Islet of Langerhans (tissue), 1 donor: Measurements from ENCODE around the gene AUTS2.

ENCODE experiments used
- FAIRE-seq: peaks from one replicate; lab custom pipeline; 2011; peaks lifted over from hg19 to GRCh38; lab: Jason Lieb, UNC

Gene AUTS2

GRCh38 chr7:70076325-70076724 is 478.1 kb downstream of the AUTS2 start:
- FAIRE-seq: no peak

GRCh38 chr7:70082099-70082611 is 483.9 kb downstream of the AUTS2 start:
- peak; percentile 17 for FAIRE-seq

GRCh38 chr7:70091362-70091761 is 493.1 kb downstream of the AUTS2 start:
- FAIRE-seq: no peak

DNA sequence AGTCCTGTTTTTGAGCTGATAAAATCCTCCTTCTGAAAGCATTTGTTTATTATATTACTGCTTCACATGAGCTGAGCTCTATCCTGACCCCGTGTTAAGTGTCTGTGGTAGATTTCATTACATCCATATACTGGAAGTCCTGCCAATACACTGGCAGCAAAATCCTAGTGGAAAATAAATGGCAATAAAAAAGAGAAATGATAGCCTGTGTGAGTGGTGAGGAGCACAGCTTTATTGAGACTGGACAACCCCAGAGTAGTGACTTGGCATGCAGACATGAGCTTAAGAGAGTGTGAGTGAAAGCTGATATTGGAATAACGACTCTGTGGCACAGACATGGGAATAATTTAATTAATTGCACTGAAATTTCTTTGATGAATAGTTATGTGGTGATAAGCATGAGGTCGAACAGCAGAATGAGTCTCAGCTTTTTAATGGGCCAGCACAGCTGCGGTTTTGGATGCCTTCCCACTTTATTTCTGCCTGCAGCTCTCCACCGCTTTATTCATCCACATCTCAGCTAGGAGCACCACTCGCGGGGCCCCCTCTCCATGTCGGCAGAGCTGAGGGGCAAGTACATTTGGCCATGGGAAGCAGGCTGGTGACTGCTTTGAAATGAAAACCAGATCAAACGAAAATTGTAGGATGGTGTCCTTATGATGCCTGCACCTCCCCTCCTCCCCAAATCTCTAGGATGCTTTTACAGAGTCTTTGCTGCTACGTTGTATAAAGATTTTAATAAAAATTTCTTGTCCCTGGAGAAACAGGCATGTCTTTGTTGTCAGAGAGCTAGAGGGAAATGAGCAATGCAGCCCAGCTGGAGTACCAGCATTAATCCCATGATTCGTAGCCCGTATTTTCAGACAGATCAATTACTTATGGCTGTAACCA is 494.3 kb downstream of the AUTS2 start:
- FAIRE-seq: peak; percentile 79

GRCh38 chr7:70093205-70093904 is 495.1 kb downstream of the AUTS2 start:
- peak; percentile 100 for FAIRE-seq

DNA sequence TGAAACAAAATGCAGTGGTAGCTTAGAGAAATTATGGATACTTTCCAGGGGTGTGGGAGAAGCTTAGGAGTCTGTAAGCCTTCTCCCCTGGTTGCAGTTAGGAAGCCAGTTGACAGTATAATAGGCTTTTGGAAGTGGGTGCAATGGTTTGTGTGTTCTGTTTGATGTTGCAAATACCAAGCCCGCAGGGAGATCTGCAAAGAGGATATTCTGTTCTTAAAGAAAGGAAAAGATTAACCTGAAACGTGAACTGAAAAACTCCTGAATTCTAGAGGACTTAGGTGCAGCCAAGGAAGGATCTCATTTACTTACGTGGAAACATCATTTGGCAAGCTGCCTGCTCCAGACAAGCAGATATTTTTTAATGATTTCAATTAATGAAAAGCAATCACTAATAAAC is 496.6 kb downstream of the AUTS2 start:
- no peak for FAIRE-seq

DNA sequence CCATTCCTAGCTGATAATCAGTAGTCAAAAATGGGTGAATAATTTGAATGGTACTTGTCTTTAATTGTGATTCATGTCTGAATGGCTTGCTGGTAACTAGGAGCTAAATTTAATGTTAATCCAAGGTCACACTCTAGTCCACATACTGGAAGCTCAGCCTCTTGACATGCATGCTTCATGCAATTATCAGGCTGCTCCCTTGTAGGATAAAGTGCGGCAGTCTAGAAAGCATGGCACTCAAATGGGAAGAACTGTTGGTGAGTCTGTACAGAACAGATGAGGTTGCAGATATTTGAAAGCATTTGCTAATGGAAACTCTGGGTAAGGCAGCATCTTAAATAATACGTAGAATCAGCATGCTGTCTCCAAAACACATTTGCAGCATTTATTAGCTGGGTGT is 499.4 kb downstream of the AUTS2 start:
- FAIRE-seq: no peak

DNA sequence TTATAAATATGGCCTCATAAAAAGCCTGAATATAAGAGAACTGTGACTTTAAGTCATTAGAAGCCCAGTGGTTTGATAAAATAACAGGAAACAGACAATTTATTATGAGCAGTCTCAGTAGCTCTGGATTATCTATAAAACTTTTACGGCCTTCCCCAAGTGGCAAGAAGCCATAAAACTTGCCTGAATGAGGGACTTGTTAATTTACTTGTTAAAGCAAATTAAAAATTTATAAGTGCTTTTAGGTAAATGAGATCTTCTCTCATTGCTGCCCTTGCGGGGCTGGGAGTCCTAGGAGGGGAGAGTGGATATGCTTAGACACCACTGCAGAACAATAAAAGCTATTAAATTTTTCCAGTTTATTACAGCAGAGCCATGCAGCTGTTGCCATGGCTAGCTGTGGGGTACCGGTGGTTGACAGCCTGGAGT is 499.9 kb downstream of the AUTS2 start:
- FAIRE-seq: no peak

DNA sequence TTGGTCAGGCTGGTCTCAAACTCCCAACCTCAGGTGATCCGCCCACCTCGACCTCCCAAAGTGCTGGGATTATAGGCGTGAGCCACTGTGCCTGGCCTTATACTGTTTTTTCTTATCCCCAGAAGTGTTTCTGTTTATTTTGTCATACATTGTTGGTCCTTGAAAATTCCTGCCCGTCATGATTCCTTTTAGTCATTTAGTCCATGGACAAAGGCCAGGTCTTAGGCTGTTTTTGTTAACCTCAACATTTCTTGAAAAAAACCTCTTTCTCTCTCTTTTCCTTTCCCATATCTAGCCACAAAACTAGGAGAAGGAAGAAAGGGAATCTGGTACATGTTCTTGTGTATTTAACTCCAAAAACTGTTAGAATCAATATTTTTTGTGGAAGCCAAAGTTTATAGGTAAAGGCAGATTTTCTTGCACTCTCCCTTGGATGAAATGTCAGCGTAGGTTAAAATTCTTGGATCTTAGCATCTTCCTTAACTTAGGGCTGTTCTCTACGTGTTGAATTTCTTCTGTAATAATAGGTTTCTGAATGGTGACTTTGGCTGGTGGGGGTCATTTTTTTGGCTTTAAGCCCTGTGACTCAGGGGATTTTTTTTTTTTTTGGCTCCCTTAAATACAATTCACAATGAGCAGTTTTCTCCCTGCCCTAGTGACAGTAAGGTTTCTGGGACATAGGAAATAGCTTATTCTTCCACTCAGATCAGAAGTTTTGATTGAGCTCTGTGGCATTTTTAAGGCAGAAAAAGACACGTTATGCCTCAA is 500.8 kb downstream of the AUTS2 start:
- FAIRE-seq: no peak

DNA sequence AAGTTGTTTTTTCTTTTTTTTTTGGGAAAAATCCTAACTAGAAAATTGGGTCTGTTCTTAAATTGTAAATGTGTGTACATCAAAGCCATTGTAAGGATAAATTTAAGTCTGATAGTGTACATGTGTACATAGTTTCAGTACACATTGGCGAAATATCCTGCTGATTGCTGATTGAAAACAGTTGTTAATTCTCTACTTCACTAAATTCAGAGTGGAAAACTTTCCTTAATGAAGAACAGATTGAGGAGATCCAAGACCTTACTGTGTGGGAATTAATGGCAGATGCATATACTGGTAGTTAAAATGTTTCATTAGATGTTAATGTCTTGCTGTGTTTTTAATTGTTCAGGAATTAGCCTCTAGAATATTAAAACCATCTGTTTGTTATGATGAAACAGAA is 506.0 kb downstream of the AUTS2 start:
- no peak for FAIRE-seq

GRCh38 chr7:70113078-70113477 is 514.8 kb downstream of the AUTS2 start:
- FAIRE-seq: no peak

DNA sequence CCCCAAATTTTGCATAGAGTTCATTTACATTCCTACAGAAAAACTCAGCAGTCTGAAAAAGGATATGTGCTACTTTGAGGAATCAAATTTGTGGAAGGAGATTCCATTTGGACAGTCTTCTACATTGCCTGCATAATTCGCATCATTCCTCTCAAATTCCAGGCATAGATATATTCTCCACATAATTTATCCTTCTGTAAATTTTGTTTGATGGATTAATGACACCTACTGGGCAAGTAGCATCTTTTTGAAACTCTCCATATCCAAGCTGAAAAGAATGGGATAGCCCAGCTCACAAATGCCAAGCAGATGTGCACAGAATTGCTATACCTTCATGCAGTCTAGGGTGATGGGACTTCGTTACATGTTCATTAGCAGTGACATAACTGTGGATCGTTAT is 515.3 kb downstream of the AUTS2 start:
- FAIRE-seq: no peak

GRCh38 chr7:70114806-70115205 is 516.5 kb downstream of the AUTS2 start:
- FAIRE-seq: no peak

DNA sequence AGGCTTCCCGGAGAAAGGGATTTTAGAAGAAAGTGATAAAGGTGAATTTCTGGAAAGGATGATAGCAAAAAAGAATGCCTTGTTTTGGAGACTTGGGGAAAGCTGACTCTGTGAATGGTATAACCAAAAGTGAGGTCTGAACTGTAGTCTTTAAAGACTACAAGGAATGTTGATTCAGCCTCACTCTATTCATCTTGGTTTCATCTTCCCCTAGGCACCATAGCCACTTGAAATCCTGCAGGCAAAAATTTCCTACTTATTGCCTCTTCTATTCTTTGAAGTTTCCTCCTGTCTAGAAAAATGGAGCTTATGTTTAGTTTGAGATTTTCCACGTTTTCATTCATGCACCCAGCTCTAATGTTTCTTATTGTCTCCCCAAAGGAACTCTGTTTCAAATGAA is 518.0 kb downstream of the AUTS2 start:
- FAIRE-seq: no peak

DNA sequence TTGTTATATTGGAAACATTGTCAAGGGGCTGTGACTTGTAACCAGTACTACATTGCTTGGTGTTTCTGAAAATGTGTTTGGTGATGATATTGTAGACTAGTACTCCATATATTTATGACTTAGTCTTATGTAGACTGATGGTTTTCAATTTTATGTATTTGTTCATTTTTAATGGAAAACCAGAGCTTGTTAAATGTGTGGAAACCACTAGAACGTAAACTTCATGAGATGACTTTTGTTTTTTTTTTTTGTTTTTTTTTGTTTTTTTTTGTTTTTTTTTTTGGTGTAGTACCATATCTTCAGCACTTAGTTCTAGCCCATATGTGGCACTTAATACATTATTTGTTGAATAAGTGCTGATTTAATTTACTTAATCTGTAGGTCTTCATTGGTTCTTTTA is 518.6 kb downstream of the AUTS2 start:
- no peak for FAIRE-seq

DNA sequence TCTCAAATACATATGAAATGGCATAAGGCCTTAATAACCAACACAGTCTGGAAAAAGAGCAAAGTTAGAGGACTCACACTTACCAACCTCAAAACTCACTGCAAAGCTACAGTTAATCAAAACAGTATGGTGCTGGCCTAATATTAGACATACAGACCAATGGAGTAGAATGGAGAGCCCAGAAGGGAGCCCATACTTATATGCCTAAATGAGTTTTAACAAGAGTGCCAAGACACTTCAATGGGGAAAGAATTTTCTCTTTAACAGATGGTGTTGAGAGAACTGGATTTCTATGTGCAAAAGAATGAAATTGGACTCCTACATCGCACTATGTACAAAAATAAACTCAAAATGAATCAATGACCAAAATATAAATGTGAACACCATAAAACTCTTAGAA is 522.6 kb downstream of the AUTS2 start:
- no peak for FAIRE-seq

DNA sequence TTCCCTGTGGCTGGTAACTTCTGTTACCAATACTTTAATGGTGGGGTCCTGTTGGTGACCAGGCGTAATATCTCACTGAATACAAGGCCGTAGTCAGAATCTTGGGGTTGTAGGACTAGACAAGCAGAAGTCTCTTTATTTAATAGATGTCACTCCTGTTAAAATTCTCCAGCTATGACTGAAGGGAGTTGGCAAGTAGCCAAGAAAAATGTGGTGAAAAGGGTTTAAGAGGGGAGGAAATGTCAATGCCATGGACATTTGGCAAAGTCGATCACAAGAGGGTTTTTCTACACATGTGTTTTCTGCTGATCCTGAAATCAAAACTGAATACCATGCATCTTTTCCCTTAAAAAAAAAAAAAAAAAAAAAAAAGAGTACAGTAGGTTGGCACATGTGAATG is 533.5 kb downstream of the AUTS2 start:
- no peak for FAIRE-seq

DNA sequence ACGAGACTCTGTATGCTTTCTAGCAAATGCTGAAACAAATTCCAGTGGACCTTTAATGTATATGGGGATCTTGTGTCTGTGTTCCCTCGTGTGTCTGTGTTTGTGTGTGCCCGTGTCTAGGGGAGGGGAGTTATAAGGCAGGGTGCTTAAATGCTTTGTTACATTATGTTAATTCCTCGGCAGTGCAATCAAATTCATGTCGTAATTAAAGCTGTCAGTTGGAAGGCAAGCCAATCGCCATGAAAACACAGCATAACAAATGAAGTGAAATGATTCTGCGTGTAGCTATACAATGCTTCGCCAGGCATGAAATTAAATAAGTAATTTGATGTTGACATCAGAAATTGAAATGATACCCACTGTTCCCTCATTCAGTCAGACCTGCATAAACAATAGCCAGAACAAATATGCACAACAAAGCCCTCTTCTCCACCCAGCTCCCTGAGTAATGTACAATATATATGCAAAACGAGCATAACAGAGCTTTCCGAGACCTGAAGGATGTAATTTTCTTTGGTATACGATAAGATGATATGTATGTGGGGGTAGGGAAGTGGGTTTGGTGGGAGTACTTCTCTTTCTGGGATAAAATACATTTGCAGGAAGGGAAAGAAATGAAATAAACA is 534.1 kb downstream of the AUTS2 start:
- no peak for FAIRE-seq

GRCh38 chr7:70132852-70133690 is 534.8 kb downstream of the AUTS2 start:
- no peak for FAIRE-seq

DNA sequence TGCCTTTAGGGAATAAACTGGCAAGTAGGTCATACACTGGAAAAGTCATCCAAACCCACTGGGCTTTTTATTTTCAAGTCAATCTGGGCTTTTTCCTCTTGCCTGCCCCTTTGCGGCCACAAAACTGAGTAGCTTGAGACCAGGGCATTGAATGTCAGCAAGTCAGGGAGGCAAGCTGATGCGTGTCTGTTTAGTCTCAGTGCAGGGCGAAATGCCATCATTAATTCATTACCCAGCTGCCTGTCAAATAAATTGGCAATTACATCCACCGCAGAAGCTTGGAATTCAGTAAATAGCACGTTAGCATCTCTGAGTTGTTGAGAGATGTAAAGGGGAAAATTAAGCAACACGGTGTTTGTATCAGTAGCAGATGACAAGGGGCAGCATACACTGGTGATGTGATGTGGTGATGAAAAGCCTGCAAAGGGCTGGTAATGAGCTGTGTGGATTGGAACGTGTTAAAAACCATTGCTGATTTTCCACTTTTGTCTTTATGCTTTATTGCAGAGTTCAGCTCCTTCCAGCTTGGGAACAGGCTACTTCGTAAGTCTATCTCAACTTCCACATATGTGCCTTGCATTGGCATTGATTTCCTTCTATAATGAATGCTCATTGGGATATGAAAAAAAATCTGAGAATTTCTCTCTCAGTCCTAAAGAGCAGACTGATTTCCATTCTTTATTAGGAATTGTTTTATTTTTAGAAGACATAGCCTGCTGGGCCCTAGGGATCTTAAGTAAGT is 535.9 kb downstream of the AUTS2 start:
- FAIRE-seq: no peak

GRCh38 chr7:70135656-70136055 is 537.4 kb downstream of the AUTS2 start:
- no peak for FAIRE-seq
